ENCODE data around the gene GLI3.

Gene GLI3

DNA sequence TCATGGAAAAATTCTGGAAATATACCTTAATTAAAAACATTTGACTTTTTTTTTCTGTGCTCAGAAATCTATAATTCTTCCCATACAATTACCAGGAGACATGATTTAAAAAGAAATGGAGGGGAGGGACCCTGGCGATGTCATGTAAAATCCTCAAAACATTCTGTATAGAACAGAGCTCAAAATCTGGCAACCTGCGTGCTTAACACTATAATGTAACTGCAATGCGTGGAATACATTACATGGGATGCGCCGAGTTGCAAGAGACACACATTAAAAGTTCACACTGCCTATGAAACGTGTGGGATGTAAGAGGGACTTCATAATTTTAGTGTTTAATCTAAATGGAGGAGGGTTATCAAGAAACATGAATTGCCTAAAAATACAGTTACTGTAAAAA lies 215.0 kb downstream of the GLI3 start:
- no peak for DNase-seq

DNA sequence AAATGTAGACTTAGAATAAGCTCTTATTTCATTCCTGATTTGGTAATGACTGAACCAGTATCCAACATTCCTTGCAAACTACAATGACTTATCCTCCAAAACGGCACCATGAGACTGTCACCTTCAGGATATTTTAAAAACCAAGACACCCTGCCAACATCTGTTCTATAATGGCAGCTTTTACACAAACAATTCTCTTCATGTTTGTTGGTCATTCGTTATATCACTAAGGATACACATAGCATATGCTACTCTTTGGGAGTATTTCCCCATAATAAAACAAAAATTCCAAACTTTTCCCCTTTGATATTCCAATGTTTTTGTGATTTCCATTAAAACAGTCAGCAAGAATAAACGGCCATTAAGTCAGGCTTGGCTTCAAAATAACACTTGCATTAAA lies 215.4 kb downstream of the GLI3 start:
- DNase-seq = no peak

DNA sequence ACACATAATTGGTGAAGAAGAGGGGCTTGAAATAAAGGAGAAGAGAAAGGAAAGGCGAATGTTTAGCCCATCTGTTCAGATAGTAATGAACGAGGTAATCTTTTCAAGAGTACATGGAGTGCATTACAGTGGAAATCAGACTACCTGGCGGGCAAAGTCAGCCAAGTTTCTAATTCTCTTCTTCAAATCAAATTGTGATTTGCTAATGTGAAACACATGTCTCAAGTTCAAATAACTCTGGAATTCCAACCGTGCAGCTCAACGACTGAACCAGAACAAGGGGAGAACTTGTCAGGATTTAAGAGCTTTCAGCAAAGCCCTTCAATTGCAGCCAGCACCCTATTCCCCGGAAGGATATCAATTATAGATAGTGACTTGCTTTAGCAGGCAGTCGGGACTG lies 216.9 kb downstream of the GLI3 start:
- DNase-seq = no peak

DNA sequence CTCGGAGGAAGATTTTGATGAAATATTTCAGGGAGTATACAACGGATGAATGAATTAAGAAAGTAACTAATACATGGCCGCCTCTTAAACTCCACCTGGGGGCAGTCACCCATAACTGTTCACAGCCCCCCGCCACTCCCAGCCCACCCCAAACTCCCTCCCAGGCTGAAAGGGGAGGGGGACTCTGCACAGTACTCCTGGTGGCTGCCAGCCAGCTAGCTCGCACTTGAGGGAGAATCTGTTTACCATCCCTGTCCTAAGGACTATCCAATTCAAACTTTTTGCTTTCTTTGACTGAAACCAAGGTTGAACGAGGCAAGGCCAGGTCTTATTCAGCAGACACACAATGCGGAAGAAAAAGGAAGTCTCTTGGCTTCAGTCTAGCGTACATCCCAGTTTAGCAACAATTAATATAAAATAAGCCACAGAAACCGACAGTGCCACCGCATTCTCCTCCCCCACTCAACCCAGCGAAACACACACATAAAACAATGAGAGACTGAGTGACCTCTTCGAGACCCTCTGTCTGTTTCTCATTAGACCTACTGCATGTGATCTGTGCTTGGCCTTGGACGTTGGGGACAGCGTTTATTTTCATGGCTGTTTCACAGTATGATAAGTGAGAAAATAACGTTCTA lies 219.5 kb downstream of the GLI3 start:
- no peak for DNase-seq

DNA sequence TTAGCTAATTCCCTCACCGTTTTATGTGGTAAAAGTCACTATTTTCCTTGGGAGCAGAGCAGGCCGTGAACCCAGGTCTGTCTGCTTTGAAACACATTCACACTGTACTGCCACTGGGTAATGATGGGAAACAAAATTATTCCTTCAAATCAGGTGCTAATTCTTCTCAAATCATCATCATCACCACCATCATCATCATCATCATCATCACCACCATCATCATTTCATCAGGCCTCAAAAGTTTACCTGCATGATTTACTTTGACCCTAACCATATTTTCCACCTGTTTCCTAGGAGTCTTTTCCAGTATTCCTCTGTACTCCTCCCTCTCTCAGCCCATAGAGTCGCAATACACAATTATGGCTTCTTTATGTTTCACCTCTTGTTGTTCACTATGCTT lies 220.5 kb downstream of the GLI3 start:
- no peak for DNase-seq

DNA sequence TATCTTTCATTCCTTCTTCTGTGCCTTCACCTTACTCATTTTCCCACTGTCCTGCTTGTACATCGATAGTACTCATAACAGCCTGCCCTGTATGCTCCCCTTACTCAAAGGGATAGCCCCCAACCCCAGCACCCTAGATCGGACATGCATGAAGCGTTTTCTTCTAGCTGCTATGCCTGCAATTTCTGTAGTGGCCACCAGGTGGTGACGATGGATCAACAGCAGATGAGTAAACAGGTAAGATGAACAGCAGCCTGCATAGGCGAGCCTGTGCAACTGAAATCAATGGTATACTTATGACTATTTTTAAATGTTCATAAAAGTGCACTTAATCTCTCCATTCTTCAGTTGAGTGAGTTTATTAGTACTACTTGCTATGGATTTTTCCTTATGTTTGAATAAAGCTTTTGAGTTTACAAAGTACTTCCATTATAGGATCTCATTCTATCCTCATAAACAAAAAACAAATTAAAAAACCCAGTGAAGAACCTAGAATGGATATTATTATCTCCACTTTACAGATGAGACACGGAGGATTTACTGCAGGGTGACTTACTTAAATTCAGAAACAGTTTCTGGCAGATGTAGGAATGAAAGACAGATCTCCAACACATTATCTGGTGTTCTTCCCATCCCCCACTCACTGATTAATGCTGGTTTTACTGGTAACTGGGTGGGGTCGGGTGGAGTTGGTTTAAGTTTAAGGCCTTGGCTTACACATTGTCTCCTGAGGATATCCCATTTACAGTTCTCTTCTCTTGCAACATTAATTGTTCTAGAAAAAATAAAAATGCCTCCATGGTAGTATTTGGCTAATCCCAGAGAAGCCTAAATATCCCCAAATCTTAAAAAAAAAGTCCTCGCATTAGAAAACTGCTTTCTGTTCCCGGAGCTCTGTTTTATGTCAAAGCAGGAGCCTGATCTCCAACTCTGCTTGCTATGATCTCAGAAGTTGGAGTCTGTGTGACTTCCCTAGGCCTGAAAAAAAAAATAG lies 222.1 kb downstream of the GLI3 start:
- DNase-seq = no peak

DNA sequence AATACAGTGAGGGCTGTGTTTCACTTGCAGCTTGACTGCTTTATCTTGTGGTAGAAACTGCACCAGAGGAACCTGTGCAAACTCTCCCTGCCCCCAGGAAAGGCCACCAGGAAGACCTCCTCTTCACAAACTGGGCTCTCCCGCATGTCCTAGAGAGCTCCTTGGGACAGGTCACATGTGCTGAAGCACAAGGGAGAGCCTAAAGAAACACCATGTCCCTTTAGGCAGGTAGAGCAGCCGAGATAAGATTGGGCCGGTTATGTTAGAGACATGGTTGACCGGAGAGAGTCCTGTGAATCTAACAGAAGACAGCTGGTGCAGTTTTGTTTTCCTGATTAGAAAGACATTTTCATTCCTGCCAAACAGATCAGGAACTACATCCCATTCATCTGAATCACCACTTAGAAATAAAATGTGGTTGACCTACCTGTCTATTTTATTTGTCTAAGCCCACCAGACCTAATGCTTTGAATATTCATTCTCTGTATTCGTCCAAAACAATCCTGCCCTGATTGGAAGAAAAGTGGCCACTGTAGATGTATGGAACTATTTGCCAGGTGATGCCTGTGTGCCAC lies 224.1 kb downstream of the GLI3 start:
- DNase-seq = no peak

DNA sequence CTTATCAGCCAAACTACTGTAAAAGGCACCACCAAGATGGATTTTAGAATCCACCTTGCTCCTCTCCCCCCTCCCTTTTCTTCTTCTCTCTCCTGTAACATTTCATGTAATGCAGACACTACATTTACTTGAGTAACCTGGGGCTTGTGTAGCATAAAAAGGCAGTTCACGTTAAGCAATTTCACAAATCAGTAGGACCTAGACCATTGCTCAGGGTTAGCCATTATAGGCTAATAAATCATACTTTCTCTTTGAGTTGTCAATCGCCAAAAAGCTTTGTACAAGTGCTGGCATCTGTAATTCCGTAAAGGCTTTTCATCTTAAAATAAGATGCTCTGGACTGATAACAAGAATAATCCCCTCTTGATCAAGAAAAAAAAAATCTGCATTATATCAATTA lies 224.7 kb downstream of the GLI3 start:
- DNase-seq = no peak

DNA sequence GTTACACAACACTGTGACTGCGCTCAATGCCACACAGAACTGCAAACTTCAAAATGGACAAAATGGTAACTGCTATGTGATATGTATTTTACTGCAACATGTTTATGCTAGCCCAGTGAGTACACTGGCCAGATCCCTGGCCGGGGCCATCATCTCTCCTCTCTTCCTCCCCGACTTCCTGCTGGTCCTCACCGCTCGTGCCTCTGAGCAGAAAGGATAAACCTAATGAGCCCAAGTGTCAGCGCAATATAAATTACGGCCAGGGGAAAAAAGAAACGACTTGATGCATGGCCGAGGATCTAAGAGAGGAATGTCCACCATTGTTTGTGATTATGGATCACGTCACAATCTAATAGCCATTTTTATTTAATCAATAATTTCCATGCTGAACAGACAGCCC lies 225.2 kb downstream of the GLI3 start:
- no peak for DNase-seq

DNA sequence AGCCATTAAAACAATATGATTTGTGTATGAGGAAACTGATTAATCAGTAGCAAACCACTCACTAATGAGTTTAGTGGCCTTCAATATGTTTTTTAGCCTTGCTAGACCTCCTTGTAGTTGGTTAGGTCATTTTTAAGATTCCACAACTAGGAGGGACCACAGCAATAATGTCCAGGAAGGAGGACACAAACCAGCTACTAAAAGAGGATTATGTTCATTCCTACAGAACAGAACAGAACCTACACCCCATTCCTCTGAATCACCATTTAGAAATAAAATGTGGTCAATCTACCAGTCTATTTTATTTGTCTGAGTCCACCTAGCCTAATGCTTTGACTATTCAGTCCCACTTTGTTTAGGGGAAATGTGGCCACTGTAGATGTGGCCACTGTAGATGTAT lies 226.3 kb downstream of the GLI3 start:
- DNase-seq = no peak

DNA sequence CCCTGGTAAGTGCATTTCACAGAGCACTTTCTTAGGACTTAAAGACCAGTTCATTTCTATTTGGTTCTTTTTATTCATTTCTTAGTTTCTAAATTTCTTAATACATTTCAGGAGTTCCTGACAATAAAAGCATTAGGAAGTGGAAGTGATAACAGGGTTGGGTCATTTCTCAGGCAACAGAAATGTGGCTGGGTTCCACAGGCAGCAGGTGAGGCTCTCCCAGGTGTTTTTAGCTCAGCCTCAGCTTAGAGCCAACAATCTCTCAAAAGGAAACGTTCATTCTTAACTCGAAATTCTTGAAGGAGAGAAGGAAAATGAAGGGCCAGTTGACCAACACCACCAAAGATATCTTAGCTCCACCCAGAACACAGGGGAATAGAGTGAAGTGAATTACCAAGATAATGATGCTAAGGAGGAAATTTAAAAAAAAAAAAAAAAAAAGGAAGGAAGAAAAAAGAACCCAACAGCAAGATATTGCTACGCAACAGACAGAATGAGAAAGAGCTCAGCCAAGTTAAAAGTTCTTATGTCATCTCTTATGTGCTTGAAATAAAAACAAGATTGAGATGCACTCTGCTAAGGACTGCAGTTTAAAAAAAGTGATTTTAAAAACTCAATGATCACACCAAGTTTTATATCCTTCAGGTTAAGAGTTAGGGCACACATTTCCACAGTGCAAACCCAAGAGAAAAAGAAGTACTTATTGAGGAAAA lies 230.1 kb downstream of the GLI3 start:
- no peak for DNase-seq

DNA sequence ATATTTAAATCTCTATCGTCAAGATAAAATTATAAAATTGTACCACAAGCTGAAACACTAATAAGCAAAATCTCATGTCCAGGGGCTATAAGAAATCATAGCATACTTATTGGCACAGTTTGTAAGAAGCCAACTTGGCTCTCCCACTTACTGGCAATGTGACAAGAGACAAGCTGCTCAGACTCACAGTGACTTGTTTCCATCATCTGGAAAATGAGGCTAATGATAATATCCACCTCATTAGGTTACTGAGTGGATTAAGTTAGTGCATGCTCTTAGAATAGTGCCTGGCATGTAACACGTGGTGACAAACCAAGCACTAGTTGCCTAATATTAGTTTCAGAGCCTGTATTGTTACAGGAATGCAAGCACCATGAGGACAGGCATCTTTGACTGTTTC lies 234.4 kb downstream of the GLI3 start:
- no peak for DNase-seq

DNA sequence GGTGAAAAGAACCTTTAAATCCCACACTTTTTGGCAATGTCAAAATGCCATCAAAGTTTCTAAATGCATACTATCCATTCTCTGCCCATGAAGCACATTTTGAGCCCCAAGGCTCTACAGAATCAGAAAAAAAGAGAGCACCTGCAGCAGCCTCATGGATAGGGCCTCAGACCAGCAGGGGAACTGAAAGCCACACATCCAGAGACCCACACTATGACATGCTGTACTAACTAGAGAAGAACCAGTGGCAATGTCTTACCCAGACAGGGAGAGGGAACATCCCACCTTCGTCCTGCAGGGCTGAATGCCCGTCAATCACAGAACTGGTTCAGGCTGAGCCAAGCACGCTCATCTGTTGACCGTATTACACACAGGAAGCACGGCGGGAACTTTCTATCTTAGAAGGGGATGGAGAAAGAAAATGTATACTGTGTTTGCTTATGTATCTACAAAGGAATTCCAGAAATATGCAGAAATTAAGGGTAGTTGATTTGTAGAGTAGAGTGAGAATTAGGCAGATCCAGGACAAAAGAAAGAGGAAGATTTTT lies 237.2 kb downstream of the GLI3 start:
- DNase-seq = no peak

DNA sequence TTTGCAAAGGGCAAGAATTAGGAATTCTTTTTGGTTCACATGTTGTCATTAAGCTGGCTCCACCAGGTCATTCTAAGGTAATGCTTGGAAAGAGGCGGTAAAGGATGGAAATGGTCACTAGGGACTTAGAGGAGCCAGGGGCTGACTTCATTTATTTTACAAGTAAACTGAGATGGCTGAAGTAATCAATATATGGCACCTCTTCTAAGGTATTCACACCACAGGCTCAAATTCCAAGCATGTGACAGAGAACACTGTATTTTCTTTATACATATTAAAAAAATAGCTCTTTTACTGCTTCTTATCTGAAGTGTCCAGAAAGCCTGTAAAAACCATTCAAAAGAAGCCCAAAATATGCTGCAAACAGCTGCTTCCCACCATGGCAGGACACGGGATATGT lies 239.0 kb downstream of the GLI3 start:
- no peak for DNase-seq

DNA sequence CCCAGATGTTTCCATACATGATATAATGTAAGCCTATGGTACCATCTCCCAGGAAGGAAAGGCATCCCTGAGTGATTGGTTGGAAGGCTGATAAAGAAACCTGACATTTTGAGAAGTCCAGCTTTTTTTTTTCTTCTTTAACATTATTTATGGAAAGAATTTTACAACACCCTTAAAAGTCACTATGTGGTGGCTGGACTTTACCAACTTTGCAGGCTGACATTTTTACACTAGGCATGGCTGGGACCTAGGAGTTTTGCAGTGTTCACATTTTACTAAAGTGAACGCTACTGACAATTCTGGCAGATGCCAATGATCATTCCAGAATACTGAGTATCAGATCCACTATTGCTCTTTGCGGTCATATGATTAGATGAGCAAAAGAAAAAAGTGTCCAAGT lies 239.9 kb downstream of the GLI3 start:
- DNase-seq = no peak

DNA sequence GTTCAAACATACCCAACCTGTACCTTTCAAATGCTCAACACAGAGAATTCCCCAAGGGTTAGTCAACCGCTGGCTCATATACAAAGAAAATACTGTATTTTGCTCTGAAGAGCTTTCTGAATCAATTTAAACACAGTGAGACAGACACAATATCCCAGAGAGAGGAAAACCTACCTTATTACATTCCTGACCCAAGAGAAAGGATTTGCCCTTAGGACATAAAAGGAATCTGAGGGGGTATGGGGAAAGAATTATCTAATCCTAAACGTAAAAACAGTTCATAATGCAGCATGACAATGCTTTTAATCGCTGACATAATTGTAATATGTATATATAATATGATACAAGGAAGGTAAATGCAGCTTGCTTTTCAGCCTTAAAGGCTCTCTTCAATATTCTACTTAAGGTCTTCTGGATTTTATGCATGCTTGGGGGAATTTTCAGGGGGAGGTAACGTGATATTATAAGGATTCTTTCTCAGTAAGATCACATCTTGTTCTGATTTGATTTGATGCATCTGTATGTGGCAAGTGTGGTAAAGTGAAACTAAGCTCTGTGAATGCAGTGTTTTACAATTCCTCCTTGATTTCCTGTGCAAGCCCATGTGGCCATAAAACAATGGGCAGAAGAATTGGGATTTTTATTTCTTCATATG lies 240.5 kb downstream of the GLI3 start:
- no peak for DNase-seq

DNA sequence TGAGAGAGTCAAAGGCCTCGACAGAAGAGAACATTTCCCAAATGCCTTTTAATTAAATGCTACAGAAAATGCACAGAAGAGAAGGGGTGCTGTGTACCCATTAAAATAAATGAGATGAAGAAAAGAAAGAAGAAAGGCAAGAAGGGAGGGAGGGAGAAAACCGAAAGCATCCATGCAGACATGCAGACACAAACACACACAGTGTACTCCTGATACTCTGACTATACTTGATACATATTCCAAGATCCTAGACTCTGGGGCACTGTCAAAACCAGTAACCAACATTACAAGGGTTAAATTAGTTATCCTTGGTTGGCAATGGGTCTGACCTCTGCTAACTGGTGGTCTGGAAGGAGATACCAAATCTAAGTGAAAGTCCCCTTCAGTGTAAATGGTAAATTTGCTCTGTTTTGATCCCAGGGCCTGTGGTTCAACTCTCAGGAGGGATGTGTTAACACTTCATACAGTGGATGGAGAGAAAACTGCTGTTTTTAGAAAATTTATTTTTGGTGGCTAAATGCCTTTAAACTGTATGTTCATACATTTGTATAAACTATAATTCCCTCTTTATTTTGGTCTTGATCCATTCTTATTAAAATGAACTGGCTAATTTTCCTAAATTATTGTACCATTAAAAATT lies 241.3 kb downstream of the GLI3 start:
- DNase-seq = no peak

DNA sequence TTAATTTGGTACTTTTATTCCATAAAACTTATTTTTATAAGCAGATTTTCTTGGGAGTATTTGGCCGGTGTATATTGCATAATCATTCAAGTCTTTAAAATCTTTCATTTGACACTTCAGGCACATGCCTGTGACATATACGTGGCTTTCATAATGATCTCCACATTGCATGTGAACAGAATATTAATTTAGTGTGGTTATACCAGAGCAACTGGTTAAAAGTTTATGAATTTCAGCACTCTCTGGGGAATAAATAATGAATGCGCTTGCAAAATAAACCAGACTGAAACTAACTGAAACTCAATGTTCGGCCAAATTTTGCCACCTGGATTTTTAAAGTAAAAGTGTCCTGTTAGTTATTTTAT lies 242.3 kb downstream of the GLI3 start:
- no peak for DNase-seq

DNA sequence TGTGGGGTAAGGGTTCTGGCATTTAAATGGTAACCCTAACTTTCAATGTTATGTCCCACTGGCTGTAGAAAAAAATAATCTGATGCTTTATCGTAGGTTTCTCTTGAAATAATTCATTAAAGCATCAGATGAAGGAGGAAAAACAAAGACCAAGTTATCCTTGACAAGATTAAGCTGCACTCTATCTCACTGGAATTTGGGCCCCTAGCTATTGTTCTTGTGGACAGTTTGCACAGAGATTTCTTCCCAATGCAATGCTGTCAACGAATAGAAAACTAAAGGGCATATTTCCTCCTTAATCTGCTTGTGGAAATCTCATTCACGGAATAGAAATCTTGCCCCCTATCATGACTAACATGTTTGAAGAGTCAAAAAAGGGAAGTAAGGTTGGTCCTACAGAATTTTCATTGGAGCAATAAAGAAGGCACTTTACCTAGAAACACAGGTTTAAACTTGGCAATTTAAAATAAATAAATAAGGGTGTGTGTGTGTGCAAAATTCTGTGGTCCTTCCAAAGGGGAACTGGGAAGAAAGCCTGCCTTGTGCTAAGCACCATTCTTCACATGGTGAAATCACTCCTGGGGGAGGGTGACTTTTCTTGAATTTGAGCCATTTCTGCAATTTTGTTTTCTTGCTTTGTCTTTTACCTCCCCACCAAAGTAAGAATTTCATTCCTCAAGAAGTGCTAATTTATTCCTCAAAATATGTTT lies 242.8 kb downstream of the GLI3 start:
- DNase-seq = no peak

DNA sequence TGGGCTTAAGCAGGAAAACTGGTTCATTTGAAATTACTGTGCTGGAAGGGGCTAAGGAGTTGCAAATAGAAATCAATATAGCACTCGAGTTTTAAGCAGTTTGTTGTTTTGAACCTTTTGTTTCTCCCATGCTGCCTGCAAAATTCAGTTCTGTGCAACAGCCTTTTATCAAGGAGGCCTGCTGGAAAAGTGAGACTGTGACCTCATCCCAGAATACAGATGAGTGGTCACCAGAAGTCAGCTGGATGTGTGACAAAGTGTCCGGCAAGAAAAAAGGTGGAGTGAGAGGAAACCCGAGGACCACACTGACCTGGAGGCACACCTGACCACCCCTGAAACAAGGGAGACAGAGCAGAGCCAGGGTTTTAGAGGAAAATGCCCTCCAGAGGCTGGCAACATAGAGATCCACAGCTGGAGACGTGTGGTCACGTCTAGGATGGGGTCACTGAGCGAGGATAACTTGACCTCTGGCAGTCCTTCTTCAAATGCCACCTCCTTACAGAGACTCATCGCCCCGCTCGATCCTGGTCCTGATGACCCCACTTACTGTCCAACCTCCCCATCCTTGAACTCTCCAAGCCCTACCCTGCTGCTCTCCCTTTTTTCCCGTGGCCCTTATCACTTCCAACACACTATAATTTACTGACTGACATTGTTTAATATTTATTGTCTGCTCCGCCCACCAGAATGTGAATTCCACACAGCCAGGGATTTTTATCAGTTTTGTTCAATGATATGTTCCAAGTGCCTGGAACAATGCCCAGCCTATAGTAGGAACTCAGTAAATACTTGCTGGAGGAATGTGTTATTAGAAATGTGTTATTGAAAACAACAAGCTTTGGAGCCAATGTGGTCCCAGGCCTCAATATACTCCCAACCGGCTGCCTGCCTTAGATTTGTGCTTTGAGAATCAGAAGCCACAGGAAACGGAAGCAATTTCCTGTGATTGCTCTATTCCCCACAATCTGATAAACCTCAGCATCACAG lies 243.8 kb downstream of the GLI3 start:
- no peak for DNase-seq

Data from cerebellar nuclear complex (tissue), 1 donor.